Endometrial microvascular endothelial cells (primary cell): ENCODE data around the gene MEIS2. TPM values are rescaled to one million over a fixed set of nuclear protein-coding genes. Genes with fewer than 3 reads are reported as not detected.

Experiments used
- in situ Hi-C: cut with HindIII; loops from 2 replicates; pipeline ENCODE4 v1.10.0; 2017; ENCODE audit warnings: low sequenced_read_pairs, low pct_unique_long_range_greater_than_20kb; ENCODE audit errors: inconsistent ontology term
- total RNA-seq: library from RNA; depleted of rRNA; stranded (reverse); fragments of >200 nt; gene quantifications from one replicate; pipeline ENCODE4 v1.2.3, GENCODE V29; 2015; ENCODE audit errors: inconsistent ontology term

MEIS2 gene
- total RNA-seq = 40.9 TPM

DNA sequence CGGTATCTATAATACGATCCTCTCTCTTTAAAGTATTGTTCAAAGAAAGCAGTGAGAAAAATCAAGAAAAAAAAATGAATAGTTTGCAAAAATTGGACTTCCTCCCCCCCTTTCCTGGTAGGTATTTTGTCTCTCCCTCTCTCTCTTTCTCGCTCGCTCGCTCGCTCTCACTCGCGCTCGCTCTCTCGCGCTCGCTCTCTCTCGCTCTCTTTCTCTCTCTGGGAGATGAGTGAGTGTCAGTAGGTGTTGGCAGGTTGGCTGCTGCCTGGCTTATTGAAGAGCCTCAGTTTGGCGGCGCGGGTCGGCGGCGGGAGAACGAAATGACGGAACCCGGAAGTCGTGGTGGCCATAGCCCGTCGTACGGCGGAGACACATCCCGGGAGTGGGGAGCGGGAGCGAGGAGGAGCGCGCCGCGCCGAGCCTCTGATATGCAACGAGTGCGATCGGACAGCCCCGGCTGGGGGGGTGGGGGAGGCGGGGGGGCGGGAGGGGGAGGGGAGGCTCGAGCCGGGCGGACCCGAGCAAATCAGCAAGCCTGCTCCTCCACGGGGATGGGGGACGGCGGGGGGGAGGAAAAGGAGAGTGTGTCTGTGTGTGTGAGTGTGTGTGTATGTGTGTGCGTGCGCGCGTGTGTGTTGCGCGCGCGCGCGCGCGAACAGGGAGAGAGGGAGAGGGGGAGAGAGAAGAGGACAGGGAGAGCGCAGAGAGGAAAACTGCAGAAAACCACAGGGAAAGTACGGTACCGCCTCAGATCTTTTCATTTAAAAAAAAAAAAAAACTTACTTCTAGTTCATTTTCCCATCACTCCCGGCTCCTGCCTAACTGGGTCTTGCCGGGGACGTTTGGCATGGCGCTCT, at the start of gene MEIS2:
Gene MEIS2 (minus strand): TSS at position 441 of the 857 bp plus-strand sequence. CDS start 1,083 bp downstream, outside the sequence.
- in situ Hi-C loops = no loop called here

- in situ Hi-C loops = no loop called here
These were observed 48.8 kb upstream of the MEIS2 start for GRCh38 chr15:37149146-37149545.

DNA sequence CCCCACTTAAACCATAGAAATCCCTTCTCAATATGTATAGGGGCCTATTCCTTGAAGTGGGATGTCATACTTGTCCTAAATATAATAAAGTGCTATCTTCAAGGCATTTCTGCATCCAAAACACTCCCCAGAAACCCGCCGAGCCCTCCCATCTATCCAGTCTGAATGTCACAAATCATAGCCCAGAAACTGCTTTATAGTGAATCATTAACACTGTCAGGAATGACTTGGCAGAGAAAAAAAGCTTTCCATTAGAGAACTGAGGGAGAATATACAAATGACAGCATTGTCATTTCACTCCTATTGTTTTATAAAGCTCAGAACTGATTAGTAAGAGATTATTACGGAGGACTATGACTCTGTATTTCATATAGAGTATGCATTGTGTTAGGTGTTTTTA, 48.4 kb upstream of the MEIS2 start:
- in situ Hi-C loops = no loop called here

- in situ Hi-C loops = no loop called here
These were observed 43.0 kb upstream of the MEIS2 start for GRCh38 chr15:37143351-37143750.

- in situ Hi-C loops = no loop called here
These were observed 42.0 kb upstream of the MEIS2 start for GRCh38 chr15:37142371-37142770.

DNA sequence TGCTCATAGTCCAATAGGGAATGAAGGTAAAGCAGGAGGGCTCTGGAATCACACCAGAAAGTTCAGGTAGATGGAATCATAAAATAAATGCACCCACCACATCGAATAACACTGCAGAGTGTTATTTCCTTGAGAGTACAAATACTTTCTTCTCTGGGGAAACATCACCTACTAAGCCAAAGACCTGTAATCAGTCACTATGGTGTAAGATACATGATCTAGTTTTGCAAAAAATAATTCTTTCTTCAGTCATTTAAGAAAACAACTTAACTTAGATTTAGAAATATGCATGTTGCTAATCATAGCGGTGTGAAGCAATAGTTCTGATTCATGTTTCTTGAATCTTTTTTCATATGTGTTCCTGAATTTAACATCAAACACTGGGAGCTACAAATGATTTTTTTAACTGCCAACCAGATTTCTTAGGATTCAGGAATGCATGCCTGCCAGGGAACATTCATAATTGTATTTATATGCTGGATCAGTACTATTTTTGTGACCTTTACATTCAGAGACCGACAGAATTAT, 40.2 kb upstream of the MEIS2 start:
- in situ Hi-C loops = no loop called here

DNA sequence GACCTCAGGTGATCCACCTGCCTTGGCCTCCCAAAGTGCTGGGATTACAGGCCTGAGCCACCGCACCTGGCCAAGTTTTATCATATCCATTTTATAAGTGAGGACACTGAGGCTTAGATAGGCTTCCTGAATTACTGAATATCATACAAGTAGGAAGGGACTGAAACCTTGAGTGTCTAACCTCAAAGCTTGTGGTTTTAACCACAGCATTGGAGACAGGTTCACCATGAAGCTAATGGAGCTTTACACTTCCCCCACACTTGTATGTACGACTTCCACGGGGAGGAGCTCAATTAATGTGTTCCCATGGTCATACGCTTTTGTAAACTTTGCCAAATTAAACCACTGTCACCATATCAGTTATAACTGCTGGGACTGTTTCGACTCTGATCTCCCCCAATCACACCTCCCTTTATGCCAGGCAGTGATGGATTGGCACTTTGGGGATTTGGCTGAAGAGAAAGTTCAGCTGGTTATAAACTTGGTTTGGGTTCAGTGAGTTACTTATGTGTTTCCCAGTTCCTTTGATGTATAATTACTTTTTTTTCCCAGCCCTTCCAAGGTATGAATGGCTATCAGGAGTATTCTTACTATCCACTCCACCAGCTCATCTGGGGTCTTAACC, 38.4 kb upstream of the MEIS2 start:
- in situ Hi-C loops = no loop called here

GRCh38 chr15:37137221-37137620, 36.9 kb upstream of the MEIS2 start:
- in situ Hi-C loops = no loop called here

DNA sequence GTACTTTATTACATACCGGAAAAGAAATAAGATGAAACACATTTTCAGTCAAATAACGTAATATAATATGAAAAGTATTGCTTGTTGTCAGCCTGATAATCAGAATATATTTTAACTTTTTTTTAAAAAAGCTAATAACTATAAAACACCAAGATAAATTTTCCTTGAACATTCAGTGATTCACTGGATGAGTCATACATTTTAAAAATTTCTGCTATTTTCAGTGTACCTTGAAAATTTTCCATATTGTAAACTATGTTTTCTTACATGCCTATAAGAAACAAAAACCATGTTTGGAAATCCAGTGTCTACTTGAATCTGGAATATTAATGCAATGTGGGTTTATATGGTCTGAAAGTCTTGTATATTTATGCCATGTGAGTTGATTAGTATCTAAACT, 36.3 kb upstream of the MEIS2 start:
- in situ Hi-C loops = no loop called here

- in situ Hi-C loops = no loop called here
These were observed 34.9 kb upstream of the MEIS2 start for GRCh38 chr15:37135225-37135624.

DNA sequence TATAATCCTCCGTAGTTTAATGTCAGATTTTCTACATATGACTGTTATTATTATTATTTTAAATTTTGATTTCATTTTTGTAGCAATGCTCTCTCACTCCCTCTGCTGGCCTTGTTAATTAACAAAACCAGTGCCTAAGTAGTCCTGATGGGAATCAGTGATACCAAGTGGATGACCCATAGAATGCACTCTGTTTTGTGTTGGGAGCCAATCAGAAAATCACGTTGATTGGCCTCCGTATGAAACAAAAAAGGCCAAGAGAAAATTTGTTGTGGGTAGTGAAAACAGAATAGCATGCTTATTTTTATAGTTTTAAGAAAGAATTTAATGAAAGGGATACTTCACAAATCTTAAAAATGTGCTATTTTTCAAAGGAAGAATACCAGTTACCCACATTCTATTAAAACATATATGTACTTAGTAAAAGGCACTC, 34.4 kb upstream of the MEIS2 start:
- in situ Hi-C loops = no loop called here

DNA sequence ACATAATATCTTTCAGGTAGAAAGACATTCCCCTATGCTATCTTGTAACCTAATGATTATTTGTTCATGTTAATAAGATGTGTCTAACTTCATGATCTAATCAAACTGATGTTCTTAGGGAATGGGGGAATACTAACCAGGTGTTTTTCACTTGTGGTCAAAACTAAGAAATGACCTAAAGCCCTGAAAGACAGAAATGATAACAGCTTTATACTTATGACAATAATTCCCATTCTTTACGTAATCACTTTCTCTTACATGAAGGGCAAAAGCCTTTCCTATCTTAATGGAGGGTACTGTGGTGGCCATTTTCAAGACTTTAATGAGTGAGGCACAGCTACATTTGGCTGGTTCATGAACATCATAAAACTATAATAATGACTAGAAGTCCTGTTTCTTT, 33.9 kb upstream of the MEIS2 start:
- in situ Hi-C loops = no loop called here

DNA sequence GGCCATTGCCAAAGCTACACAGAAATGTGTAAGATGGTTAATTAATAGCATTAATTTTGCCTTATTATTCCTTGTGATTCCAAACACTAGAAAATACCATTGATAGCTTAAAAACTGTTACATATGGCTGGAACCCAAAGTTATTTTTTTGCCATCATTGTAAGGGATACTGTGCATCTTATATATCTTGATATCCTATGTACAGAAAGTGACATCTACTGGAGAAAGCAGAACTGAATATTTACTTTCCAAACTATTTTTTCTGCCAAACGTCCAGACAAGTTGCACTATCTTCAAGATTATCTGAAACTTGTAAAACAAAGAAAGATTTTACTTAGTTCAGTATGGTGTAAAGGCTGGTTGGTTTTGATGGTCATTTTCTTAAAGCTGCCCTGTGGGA, 33.3 kb upstream of the MEIS2 start:
- in situ Hi-C loops = no loop called here

DNA sequence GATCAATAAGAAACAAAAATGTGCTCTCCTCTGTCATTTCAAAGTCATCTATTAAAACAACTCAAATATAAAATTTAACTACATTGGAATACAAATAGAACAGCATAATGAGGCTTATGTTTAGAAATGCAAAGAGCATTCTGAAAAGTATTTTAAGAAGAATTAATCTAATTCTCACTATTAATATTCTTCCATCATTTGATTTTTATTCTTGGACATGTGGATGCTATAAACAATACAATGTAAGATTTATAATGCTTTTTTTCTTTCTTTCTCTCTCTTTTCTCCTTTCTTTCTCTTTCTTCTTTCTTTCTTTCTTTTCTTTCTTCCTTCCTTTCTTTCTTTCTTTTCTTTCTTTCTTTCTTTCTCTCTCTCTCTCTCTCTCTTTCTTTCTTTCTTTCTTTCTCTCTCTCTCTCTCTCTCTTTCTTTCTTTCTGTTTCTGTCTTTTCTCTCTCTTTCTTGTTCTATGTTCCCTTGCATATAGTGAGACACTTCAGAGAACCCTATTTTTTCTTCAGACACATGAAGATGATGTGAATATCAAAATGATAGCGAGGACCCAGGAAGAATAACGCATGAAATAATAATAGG, 32.6 kb upstream of the MEIS2 start:
- in situ Hi-C loops = no loop called here

DNA sequence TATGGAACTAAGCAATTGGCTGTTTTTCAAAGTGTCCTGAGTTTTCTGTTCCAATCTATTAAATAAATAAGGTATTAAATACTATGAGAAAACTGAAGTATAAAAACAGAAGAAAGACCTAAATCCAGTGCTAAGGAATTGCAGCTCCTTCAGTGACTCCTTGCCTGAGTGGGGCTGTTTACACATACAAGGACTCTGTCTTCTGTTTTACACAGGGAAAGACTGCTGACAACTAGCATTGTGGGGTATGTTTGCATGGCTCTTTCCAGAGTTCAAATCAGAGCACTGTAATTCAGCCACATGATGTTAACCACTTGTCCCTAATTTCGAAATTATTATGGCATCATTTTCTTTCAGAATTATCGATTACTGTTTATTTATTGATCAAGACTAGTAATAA, 31.3 kb upstream of the MEIS2 start:
- in situ Hi-C loops = no loop called here

- in situ Hi-C loops = no loop called here
These were observed 30.0 kb upstream of the MEIS2 start for GRCh38 chr15:37130356-37130755.

DNA sequence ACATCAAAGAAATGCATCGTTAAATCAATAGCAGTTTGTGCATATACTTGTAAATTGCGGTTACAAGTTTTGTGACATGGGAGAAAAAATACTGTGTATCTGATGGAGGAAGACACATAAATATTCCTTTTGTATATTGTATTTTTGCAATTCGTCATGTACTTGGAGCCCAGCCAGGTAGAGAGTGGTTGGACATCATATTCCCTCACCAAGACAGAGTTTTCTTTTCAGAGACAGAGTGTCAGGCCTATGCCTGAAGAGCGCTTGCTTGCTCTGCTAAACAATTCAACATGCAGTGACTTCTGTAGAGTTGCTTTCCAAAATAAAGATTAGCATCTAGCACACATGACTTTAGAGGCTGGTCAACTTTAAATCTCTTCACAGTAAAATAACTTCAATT, 24.8 kb upstream of the MEIS2 start:
- in situ Hi-C loops = no loop called here

DNA sequence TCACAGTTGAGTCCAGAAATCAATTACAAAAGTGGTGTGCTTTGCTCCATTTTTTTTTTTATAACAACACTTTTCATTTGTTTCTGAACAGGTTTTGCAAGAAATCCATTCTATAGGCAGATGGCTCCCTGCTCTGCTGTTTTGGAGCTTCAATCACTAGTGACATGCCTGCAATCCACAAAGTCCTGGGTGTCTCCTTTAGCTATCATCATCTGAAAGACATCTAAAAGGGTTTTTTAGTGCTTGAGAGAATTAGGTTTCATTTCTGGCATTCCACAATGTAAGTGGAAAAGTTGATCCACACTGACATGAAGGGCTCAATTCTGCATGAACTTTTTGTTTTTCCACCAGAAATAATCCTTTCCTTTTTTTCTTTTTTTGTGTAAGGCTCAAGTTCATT, 24.0 kb upstream of the MEIS2 start:
- in situ Hi-C loops = no loop called here

GRCh38 chr15:37122703-37123102, 22.4 kb upstream of the MEIS2 start:
- in situ Hi-C loops = no loop called here

- in situ Hi-C loops = no loop called here
These were observed 21.1 kb upstream of the MEIS2 start for GRCh38 chr15:37121492-37121891.
